GM23338 (cell line): ENCODE results near the gene DLG2.

Experiments
- CREB1 ChIP-seq: fragments of 250-450 bp; sonication (Bioruptor Pico); IDR thresholded peaks from 2 replicates; pipeline ENCODE4 v1.5.0; 2020; ENCODE audit warnings: low read depth, mild to moderate bottlenecking, moderate library complexity
- ETS1 ChIP-seq: IDR thresholded peaks from 2 replicates; pipeline ENCODE4 v1.6.1; 2016; ENCODE audit warnings: antibody characterized with exemption
- EZH2 ChIP-seq: fragments of 200-600 bp; sonication (generic); IDR thresholded peaks from one replicate; pipeline ENCODE4 v1.8.0; 2017; ENCODE audit warnings: antibody characterized with exemption, mild to moderate bottlenecking, low read depth; ENCODE audit not compliant: unreplicated experiment
- JUNB ChIP-seq: IDR thresholded peaks from one replicate; pipeline ENCODE4 v1.6.1; 2016; ENCODE audit warnings: antibody characterized with exemption; ENCODE audit not compliant: unreplicated experiment
- POLR2AphosphoS5 ChIP-seq: IDR thresholded peaks from 2 replicates; pipeline ENCODE4 v1.6.1; 2016; ENCODE audit warnings: antibody characterized with exemption, low read depth
- STAT1 ChIP-seq: IDR thresholded peaks from one replicate; pipeline ENCODE4 v1.6.1; 2016; ENCODE audit warnings: antibody characterized with exemption; ENCODE audit not compliant: unreplicated experiment
- ZNF114 ChIP-seq: fragments of 250-450 bp; sonication (Bioruptor Pico); IDR thresholded peaks from 2 replicates; pipeline ENCODE4 v1.5.0; 2020; ENCODE audit warnings: mild to moderate bottlenecking, moderate library complexity
- ZNF331 ChIP-seq: fragments of 250-450 bp; sonication (Bioruptor Pico); IDR thresholded peaks from 2 replicates; pipeline ENCODE4 v1.5.0; 2020; ENCODE audit warnings: low read depth, mild to moderate bottlenecking, moderate library complexity
- TF ChIP-seq, protein P1 (sequence below), 2 experiments: fragments of 200-600 bp in 1 of 2; sonication (generic) in 1 of 2; conservative IDR thresholded peaks; 2 replicates each; pipeline versions ENCODE4 v1.5.1 to v1.6.1; 2016 to 2017; ENCODE audit warnings: antibody characterized with exemption in 2 of 2, low read depth in 2 of 2, mild to moderate bottlenecking in 2 of 2, moderate library complexity in 1 of 2
- TF ChIP-seq, protein P2 (sequence below): IDR thresholded peaks from one replicate; pipeline ENCODE4 v1.6.1; 2018; ENCODE audit warnings: antibody characterized with exemption; ENCODE audit not compliant: unreplicated experiment

DNA sequence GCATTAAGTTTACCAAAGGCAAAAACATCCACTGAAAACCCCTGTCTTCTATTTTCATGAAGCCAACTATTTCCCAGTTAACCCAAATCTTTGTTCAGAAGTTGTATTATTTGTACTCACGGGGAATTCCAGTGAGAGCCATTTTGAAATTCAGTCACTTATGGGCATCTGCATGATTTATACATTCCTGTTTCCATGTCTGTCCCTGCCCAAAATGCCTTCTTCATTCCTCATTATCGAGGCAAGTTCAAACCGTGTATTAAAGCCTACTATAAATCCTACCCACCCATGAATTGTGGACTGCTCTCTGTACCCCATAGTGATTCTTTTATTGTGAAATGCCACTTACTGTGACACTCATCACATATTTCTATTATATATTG, 772.7 kb downstream of the DLG2 start:
- TF ChIP-seq POLR2AphosphoS5 = no peak
- TF ChIP-seq, protein P1, sequence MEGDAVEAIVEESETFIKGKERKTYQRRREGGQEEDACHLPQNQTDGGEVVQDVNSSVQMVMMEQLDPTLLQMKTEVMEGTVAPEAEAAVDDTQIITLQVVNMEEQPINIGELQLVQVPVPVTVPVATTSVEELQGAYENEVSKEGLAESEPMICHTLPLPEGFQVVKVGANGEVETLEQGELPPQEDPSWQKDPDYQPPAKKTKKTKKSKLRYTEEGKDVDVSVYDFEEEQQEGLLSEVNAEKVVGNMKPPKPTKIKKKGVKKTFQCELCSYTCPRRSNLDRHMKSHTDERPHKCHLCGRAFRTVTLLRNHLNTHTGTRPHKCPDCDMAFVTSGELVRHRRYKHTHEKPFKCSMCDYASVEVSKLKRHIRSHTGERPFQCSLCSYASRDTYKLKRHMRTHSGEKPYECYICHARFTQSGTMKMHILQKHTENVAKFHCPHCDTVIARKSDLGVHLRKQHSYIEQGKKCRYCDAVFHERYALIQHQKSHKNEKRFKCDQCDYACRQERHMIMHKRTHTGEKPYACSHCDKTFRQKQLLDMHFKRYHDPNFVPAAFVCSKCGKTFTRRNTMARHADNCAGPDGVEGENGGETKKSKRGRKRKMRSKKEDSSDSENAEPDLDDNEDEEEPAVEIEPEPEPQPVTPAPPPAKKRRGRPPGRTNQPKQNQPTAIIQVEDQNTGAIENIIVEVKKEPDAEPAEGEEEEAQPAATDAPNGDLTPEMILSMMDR (conservative IDR thresholded peaks at IDR 0.05; ENCODE audit: low read depth in 2 of 2) = no peak
- no peak for TF ChIP-seq STAT1
- TF ChIP-seq, protein P2, sequence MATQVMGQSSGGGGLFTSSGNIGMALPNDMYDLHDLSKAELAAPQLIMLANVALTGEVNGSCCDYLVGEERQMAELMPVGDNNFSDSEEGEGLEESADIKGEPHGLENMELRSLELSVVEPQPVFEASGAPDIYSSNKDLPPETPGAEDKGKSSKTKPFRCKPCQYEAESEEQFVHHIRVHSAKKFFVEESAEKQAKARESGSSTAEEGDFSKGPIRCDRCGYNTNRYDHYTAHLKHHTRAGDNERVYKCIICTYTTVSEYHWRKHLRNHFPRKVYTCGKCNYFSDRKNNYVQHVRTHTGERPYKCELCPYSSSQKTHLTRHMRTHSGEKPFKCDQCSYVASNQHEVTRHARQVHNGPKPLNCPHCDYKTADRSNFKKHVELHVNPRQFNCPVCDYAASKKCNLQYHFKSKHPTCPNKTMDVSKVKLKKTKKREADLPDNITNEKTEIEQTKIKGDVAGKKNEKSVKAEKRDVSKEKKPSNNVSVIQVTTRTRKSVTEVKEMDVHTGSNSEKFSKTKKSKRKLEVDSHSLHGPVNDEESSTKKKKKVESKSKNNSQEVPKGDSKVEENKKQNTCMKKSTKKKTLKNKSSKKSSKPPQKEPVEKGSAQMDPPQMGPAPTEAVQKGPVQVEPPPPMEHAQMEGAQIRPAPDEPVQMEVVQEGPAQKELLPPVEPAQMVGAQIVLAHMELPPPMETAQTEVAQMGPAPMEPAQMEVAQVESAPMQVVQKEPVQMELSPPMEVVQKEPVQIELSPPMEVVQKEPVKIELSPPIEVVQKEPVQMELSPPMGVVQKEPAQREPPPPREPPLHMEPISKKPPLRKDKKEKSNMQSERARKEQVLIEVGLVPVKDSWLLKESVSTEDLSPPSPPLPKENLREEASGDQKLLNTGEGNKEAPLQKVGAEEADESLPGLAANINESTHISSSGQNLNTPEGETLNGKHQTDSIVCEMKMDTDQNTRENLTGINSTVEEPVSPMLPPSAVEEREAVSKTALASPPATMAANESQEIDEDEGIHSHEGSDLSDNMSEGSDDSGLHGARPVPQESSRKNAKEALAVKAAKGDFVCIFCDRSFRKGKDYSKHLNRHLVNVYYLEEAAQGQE = no peak
- TF ChIP-seq EZH2 = no peak
- no peak for TF ChIP-seq ETS1
- TF ChIP-seq CREB1 (CRISPR knock-in tag) = no peak
- TF ChIP-seq JUNB = no peak
- no peak for TF ChIP-seq ZNF114 (CRISPR knock-in tag)
- no peak for TF ChIP-seq ZNF331 (CRISPR knock-in tag)
